K562 treated with DMSO at 1 percent for 48 hours (cell line): ENCODE data around the gene SLC25A46. TPM values are rescaled to one million over a fixed set of nuclear protein-coding genes. Genes with fewer than 3 reads are reported as not detected.

Source experiments
- total RNA-seq: library from RNA; unstranded; fragments of 300-600 nt; gene quantifications from 2 replicates; pipeline ENCODE4 v1.2.3, GENCODE V29; 2022; ENCODE audit warnings: low replicate concordance; ENCODE audit errors: extremely low read depth

The SLC25A46 gene
- not detected in 2 replicates for total RNA-seq

GRCh38 chr5:110738812-110739651 is at the start of gene SLC25A46:
Gene SLC25A46 (plus strand): TSS chr5:110739007. CDS start chr5:110739120, 113 bp downstream.

GRCh38 chr5:110726249-110727024 is 12.4 kb upstream of the SLC25A46 start, which contains the start of gene TMEM232:
Gene TMEM232 (minus strand): TSS chr5:110726671. CDS start chr5:110667352, 59,319 bp downstream.

Other genes with a start within 250 kb of the SLC25A46 start
- gene TMEM232, start 12.3 kb upstream of the SLC25A46 start, total RNA-seq, result not detected in 2 replicates